ENCODE measurements around the gene INHA.

GRCh38 chr2:219543596-219544358 is 28.3 kb upstream of the INHA start, which contains the start of the genes CHPF and TMEM198:
- TF ChIP-seq RAD21 (IDR thresholded peaks at IDR 0.05), result no peak
- peak in 1 of 2 donors; percentile 69 for TF ChIP-seq JUND (IDR thresholded peaks at IDR 0.05)
- TF ChIP-seq CTCF (IDR thresholded peaks at IDR 0.05; ENCODE audit: low read depth, low read length, missing input control), result no peak
- TF ChIP-seq EGR1 (IDR thresholded peaks at IDR 0.05; ENCODE audit: low read depth in 2 of 2), result peak; percentile 67 to 78
- no peak for TF ChIP-seq TAF1 (conservative IDR thresholded peaks at IDR 0.05)
- TF ChIP-seq YY1 (IDR thresholded peaks at IDR 0.05), result peak; percentile 33
- TF ChIP-seq MAX (IDR thresholded peaks at IDR 0.05), result no peak
- no peak for TF ChIP-seq ATF3 (IDR thresholded peaks at IDR 0.05)
- peak; percentile 73 for TF ChIP-seq SP1 (IDR thresholded peaks at IDR 0.05)
- peak; percentile 74 to 91 for TF ChIP-seq GABPA (IDR thresholded peaks at IDR 0.05 in 1 of 2, conservative IDR thresholded peaks at IDR 0.05 in 1 of 2)
- no peak for TF ChIP-seq ZBTB33 (IDR thresholded peaks at IDR 0.05)
- peak; percentile 99 for TF ChIP-seq REST (IDR thresholded peaks at IDR 0.05)
